WTC11 (cell line): ENCODE data around the gene NDUFAF2.

Experiments used
- ATF2 ChIP-seq: sonication (generic); formaldehyde crosslinking; IDR thresholded peaks from 2 replicates; pipeline ENCODE4 v1.8.1; 2022; ENCODE audit warnings: low read depth, missing genetic modification reagents, borderline replicate concordance
- CDX4 ChIP-seq: fragments of 250-450 bp; sonication (Bioruptor Pico); IDR thresholded peaks from 2 replicates; pipeline ENCODE4 v1.9.0; 2021; ENCODE audit warnings: moderate library complexity, mild to moderate bottlenecking, inconsistent platforms, borderline replicate concordance
- CTCF ChIP-seq: fragments of 200-600 bp; IDR thresholded peaks from 2 replicates; pipeline ENCODE4 v1.8.0; 2022; ENCODE audit warnings: antibody characterized with exemption
- FOXK1 ChIP-seq: sonication (generic); formaldehyde crosslinking; IDR thresholded peaks from 2 replicates; pipeline ENCODE4 v1.8.0; 2022; ENCODE audit warnings: mild to moderate bottlenecking, moderate library complexity, missing genetic modification reagents
- MAX ChIP-seq: sonication (generic); formaldehyde crosslinking; IDR thresholded peaks from 2 replicates; pipeline ENCODE4 v1.8.0; 2022; ENCODE audit warnings: mild to moderate bottlenecking, missing genetic modification reagents
- USF2 ChIP-seq: sonication (generic); formaldehyde crosslinking; IDR thresholded peaks from 2 replicates; pipeline ENCODE4 v1.8.1; 2023; ENCODE audit warnings: mild to moderate bottlenecking, missing genetic modification reagents, moderate library complexity
- ZNF416 ChIP-seq: fragments of 250-450 bp; sonication (Bioruptor Pico); IDR thresholded peaks from 2 replicates; pipeline ENCODE4 v1.9.0; 2021; ENCODE audit warnings: mild to moderate bottlenecking, inconsistent platforms
- ZNF423 ChIP-seq: fragments of 250-450 bp; sonication (Bioruptor Pico); IDR thresholded peaks from 2 replicates; pipeline ENCODE4 v2.1.2; 2022; ENCODE audit warnings: mild to moderate bottlenecking, moderate library complexity
- ZNF512 ChIP-seq: sonication (generic); formaldehyde crosslinking; IDR thresholded peaks from 2 replicates; pipeline ENCODE4 v1.8.1; 2022; ENCODE audit warnings: missing genetic modification reagents, borderline replicate concordance

GRCh38 chr5:61142391-61142790 lies 197.4 kb downstream of the NDUFAF2 start:
- no peak for TF ChIP-seq USF2 (CRISPR knock-in tag)
- no peak for TF ChIP-seq CTCF
- no peak for TF ChIP-seq FOXK1 (CRISPR knock-in tag)
- no peak for TF ChIP-seq ATF2 (CRISPR knock-in tag)
- TF ChIP-seq ZNF423, result no peak
- no peak for TF ChIP-seq MAX (CRISPR knock-in tag)
- no peak for TF ChIP-seq ZNF512 (CRISPR knock-in tag)
- no peak for TF ChIP-seq ZNF416 (CRISPR knock-in tag)
- TF ChIP-seq CDX4, result no peak
